Loucy (cell line): ENCODE measurements around the gene ZCCHC24.

Source experiments
- H2AFZ ChIP-seq: fragments of 200-600 bp; sonication (generic); 2 replicates; pipeline ENCODE4 v1.6.0; 2016; ENCODE audit warnings: antibody characterized with exemption, mild to moderate bottlenecking, low read length, moderate library complexity
- H3F3A ChIP-seq: fragments of 200-600 bp; 2 replicates; pipeline ENCODE4 v1.6.0; 2016; ENCODE audit warnings: antibody characterized with exemption, low read depth, mild to moderate bottlenecking
- H3K27me3 ChIP-seq: fragments of 200-600 bp; sonication (generic); 2 replicates; pipeline ENCODE4 v1.6.1; 2014; ENCODE audit warnings: low read length, mild to moderate bottlenecking; ENCODE audit not compliant: insufficient read depth, poor library complexity, severe bottlenecking
- H3K36me3 ChIP-seq: fragments of 200-600 bp; sonication (generic); 2 replicates; pipeline ENCODE4 v1.6.1; 2016; ENCODE audit warnings: low read length; ENCODE audit not compliant: insufficient read depth
- H3K4me1 ChIP-seq: fragments of 200-600 bp; sonication (generic); 2 replicates; pipeline ENCODE4 v1.5.1; 2014; ENCODE audit warnings: low read length, mild to moderate bottlenecking; ENCODE audit not compliant: insufficient read depth, poor library complexity, severe bottlenecking
- H3K4me2 ChIP-seq: fragments of 200-600 bp; sonication (generic); 2 replicates; pipeline ENCODE4 v1.6.0; 2014; ENCODE audit warnings: antibody characterized with exemption, low read length, low read depth, mild to moderate bottlenecking; ENCODE audit not compliant: poor library complexity, severe bottlenecking
- H3K4me3 ChIP-seq: fragments of 200-600 bp; sonication (generic); 2 replicates; pipeline ENCODE4 v1.5.1; 2014; ENCODE audit warnings: low read length, mild to moderate bottlenecking, mixed read lengths; ENCODE audit not compliant: poor library complexity, severe bottlenecking
- H3K79me2 ChIP-seq: fragments of 200-600 bp; sonication (generic); 2 replicates; pipeline ENCODE4 v1.6.1; 2014; ENCODE audit warnings: low read length; ENCODE audit not compliant: insufficient read depth
- H3K9ac ChIP-seq: fragments of 200-600 bp; sonication (generic); 2 replicates; pipeline ENCODE4 v1.6.0; 2014; ENCODE audit warnings: mild to moderate bottlenecking, low read depth, low read length, moderate library complexity; ENCODE audit not compliant: poor library complexity, severe bottlenecking
- H3K9me2 ChIP-seq: fragments of 200-600 bp; sonication (generic); replicated peaks from 2 replicates; pipeline ENCODE4 v1.6.1; 2016; ENCODE audit warnings: low read depth, low read length, mixed read lengths
- H3K9me3 ChIP-seq: fragments of 200-600 bp; sonication (generic); 2 replicates; pipeline ENCODE4 v1.6.1; 2014; ENCODE audit warnings: mild to moderate bottlenecking, antibody characterized with exemption, low read length, low read depth; ENCODE audit not compliant: insufficient read depth
- H4K20me1 ChIP-seq: fragments of 200-600 bp; sonication (generic); 2 replicates; pipeline ENCODE4 v1.6.0; 2014; ENCODE audit warnings: antibody characterized with exemption, low read length, mild to moderate bottlenecking; ENCODE audit not compliant: insufficient read depth, poor library complexity, severe bottlenecking
- CTCF ChIP-seq: fragments of 200-600 bp; sonication (generic); conservative IDR thresholded peaks from 2 replicates; pipeline ENCODE4 v1.5.1; 2014; ENCODE audit warnings: mild to moderate bottlenecking, antibody characterized with exemption, low read length
- EZH2phosphoT487 ChIP-seq: fragments of 200-600 bp; IDR thresholded peaks from 2 replicates; pipeline ENCODE4 v1.6.1; 2018; ENCODE audit warnings: antibody characterized with exemption, mild to moderate bottlenecking, moderate library complexity, borderline replicate concordance

The ZCCHC24 gene

GRCh38 chr10:79374312-79375191 is 70.9 kb downstream of the ZCCHC24 start:
- H3K36me3 ChIP-seq, result no peaks in the 10 kb centered on the region
- H3K27me3 ChIP-seq, result no peaks in the 10 kb centered on the region
- peaks cover 8% of the 10 kb centered on the region for H3K4me1 ChIP-seq
- no peaks in the 10 kb centered on the region for H3F3A ChIP-seq
- 0 out of 2 replicates have a peak, but pooled peaks cover 4% of the 10 kb centered on the region for H3K9me3 ChIP-seq
- H3K4me2 ChIP-seq, result no peak overlapping the region
- no peaks in the 10 kb centered on the region for H3K79me2 ChIP-seq
- H3K9ac ChIP-seq, result no peak overlapping the region
- no peak overlapping the region for H2AFZ ChIP-seq
- H3K9me2 ChIP-seq, result no peaks in the 10 kb centered on the region
- H3K4me3 ChIP-seq, result no peak overlapping the region
- no peak for TF ChIP-seq EZH2phosphoT487
- TF ChIP-seq CTCF, result peak; percentile 98
- no peaks in the 10 kb centered on the region for H4K20me1 ChIP-seq

- no peak overlapping the region for H2AFZ ChIP-seq
- H4K20me1 ChIP-seq, result no peaks in the 10 kb centered on the region
- H3K4me1 ChIP-seq, result peaks cover 8% of the 10 kb centered on the region
- no peaks in the 10 kb centered on the region for H3K9me2 ChIP-seq
- no peaks in the 10 kb centered on the region for H3K79me2 ChIP-seq
- H3K9me3 ChIP-seq, result 0 out of 2 replicates have a peak, but pooled peaks cover 4% of the 10 kb centered on the region
- no peaks in the 10 kb centered on the region for H3K36me3 ChIP-seq
- no peak overlapping the region for H3K9ac ChIP-seq
- no peaks in the 10 kb centered on the region for H3F3A ChIP-seq
- TF ChIP-seq CTCF (no peak), EZH2phosphoT487 (no peak)
- H3K27me3 ChIP-seq, result no peaks in the 10 kb centered on the region
- no peak overlapping the region for H3K4me3 ChIP-seq
- no peak overlapping the region for H3K4me2 ChIP-seq
Measured at GRCh38 chr10:79372871-79373270, 72.6 kb downstream of the ZCCHC24 start.

- Histone ChIP-seq H2AFZ (no peak overlapping the region), H3K27me3 (no peaks in the 10 kb centered on the region), H3K9ac (no peak overlapping the region), H3K4me1 (no peaks in the 10 kb centered on the region), H3K9me2 (no peaks in the 10 kb centered on the region), H3K4me2 (no peak overlapping the region), H4K20me1 (no peaks in the 10 kb centered on the region), H3K79me2 (no peaks in the 10 kb centered on the region), H3F3A (no peaks in the 10 kb centered on the region), H3K4me3 (no peak overlapping the region), H3K36me3 (no peaks in the 10 kb centered on the region), H3K9me3 (0 out of 2 replicates have a peak, but pooled peaks cover 4% of the 10 kb centered on the region)
- TF ChIP-seq EZH2phosphoT487 (no peak), CTCF (no peak)
Measured at GRCh38 chr10:79367426-79368189, 77.8 kb downstream of the ZCCHC24 start.
